Osteocyte (in vitro differentiated cells): ENCODE data around the gene LARGE1. TPM values are rescaled to one million over a fixed set of nuclear protein-coding genes. Genes with fewer than 3 reads are reported as not detected.
"Not testable (repeated sequence)": the region's sequence is repeated elsewhere in the genome, so short reads cannot be mapped to it uniquely, and the experiment has no call there.

Experiments
- DNase-seq: peaks from one replicate; pipeline ENCODE4 v3.0.0; 2021; ENCODE audit warnings: mixed read lengths; ENCODE audit not compliant: unreplicated experiment; ENCODE audit errors: extremely low spot score
- H3K27ac Mint-ChIP-seq: one replicate; pipeline ENCODE4 v1.8.0; 2021; ENCODE audit warnings: mild to moderate bottlenecking, mixed read lengths; ENCODE audit not compliant: unreplicated experiment
- H3K27me3 Mint-ChIP-seq: one replicate; pipeline ENCODE4 v1.8.0; 2021; ENCODE audit warnings: mixed read lengths; ENCODE audit not compliant: unreplicated experiment
- H3K36me3 Mint-ChIP-seq: one replicate; pipeline ENCODE4 v1.8.0; 2021; ENCODE audit warnings: mixed read lengths; ENCODE audit not compliant: unreplicated experiment
- H3K4me1 Mint-ChIP-seq: one replicate; pipeline ENCODE4 v1.8.0; 2021; ENCODE audit warnings: mixed read lengths; ENCODE audit not compliant: unreplicated experiment
- H3K4me3 Mint-ChIP-seq: one replicate; pipeline ENCODE4 v1.8.0; 2021; ENCODE audit warnings: mild to moderate bottlenecking, moderate library complexity, mixed read lengths; ENCODE audit not compliant: unreplicated experiment
- H3K9me3 Mint-ChIP-seq: one replicate; pipeline ENCODE4 v1.8.0; 2021; ENCODE audit warnings: mixed read lengths; ENCODE audit not compliant: unreplicated experiment
- CTCF ChIP-seq: fragments of 200-600 bp; sonication (generic); IDR thresholded peaks from 2 replicates; pipeline ENCODE4 v1.5.0; 2021; ENCODE audit warnings: antibody characterized with exemption, mild to moderate bottlenecking, moderate library complexity
- total RNA-seq: library from RNA; stranded (reverse); gene quantifications from 2 replicates; pipeline ENCODE4 v1.2.1, GENCODE V29; 2021

The LARGE1 gene
- total RNA-seq, 1 donor from 2014 or later, result 17.6 TPM

GRCh38 chr22:33859311-33859710 lies 61.0 kb downstream of the LARGE1 start:
- TF ChIP-seq CTCF, result no peak
- H3K4me1 Mint-ChIP-seq, result peaks cover 6% of the 10 kb centered on the region
- H3K27ac Mint-ChIP-seq, result no peak overlapping the region
- H3K27me3 Mint-ChIP-seq, result no peaks in the 10 kb centered on the region
- no peaks in the 10 kb centered on the region for H3K9me3 Mint-ChIP-seq
- DNase-seq, result no peak
- no peak overlapping the region for H3K4me3 Mint-ChIP-seq
- H3K36me3 Mint-ChIP-seq, result no peaks in the 10 kb centered on the region

- H3K27ac Mint-ChIP-seq, H3K9me3 Mint-ChIP-seq, H3K4me3 Mint-ChIP-seq, H3K36me3 Mint-ChIP-seq, DNase-seq, H3K27me3 Mint-ChIP-seq: not testable (repeated sequence)
- H3K4me1 Mint-ChIP-seq, result peaks cover 12% of the 10 kb centered on the region
Measured at GRCh38 chr22:33858653-33859052, 61.6 kb downstream of the LARGE1 start.

- H3K4me3 Mint-ChIP-seq, H3K27ac Mint-ChIP-seq, DNase-seq, H3K36me3 Mint-ChIP-seq, H3K27me3 Mint-ChIP-seq, H3K9me3 Mint-ChIP-seq: not testable (repeated sequence)
- H3K4me1 Mint-ChIP-seq, result peaks cover 20% of the 10 kb centered on the region
Measured at GRCh38 chr22:33857767-33858166, 62.5 kb downstream of the LARGE1 start.

- H3K27ac Mint-ChIP-seq, result peak overlapping the region; percentile 98
- no peak for TF ChIP-seq CTCF
- peak overlapping the region; percentile 84 for H3K4me3 Mint-ChIP-seq
- DNase-seq, result no peak
- no peaks in the 10 kb centered on the region for H3K9me3 Mint-ChIP-seq
- H3K4me1 Mint-ChIP-seq, result peaks cover 35% of the 10 kb centered on the region
- H3K27me3 Mint-ChIP-seq, result no peaks in the 10 kb centered on the region
- no peaks in the 10 kb centered on the region for H3K36me3 Mint-ChIP-seq
Measured at GRCh38 chr22:33854724-33855123, 65.6 kb downstream of the LARGE1 start.

- TF ChIP-seq CTCF, result no peak
- H3K27me3 Mint-ChIP-seq, result no peaks in the 10 kb centered on the region
- H3K27ac Mint-ChIP-seq, result peak overlapping the region; percentile 98
- H3K4me3 Mint-ChIP-seq, result peak overlapping the region; percentile 84
- peaks cover 35% of the 10 kb centered on the region for H3K4me1 Mint-ChIP-seq
- no peaks in the 10 kb centered on the region for H3K36me3 Mint-ChIP-seq
- H3K9me3 Mint-ChIP-seq, result no peaks in the 10 kb centered on the region
- peak; percentile 86 for DNase-seq
Measured at GRCh38 chr22:33853200-33854097, 66.8 kb downstream of the LARGE1 start.

- Mint-ChIP-seq H3K36me3 (peaks cover 2% of the 10 kb centered on the region), H3K4me1 (peaks cover 36% of the 10 kb centered on the region), H3K27ac (peak overlapping the region; percentile 98), H3K9me3 (peaks cover 3% of the 10 kb centered on the region), H3K4me3 (no peak overlapping the region), H3K27me3 (no peaks in the 10 kb centered on the region)
- TF ChIP-seq CTCF, result no peak
- no peak for DNase-seq
Measured at GRCh38 chr22:33851821-33852384, 68.4 kb downstream of the LARGE1 start.
